H1 (cell line): ENCODE data around the gene FAM111A. TPM values are rescaled to one million over a fixed set of nuclear protein-coding genes. Genes with fewer than 3 reads are reported as not detected.

Experiments used
- CTCF ChIA-PET: fragments of 300-600 bp; sonication (Branson Sonifier 250); formaldehyde crosslinking; loops from one replicate; lab custom pipeline; 2021; ENCODE audit not compliant: partially characterized antibody; lab: Charles Lee
- POLR2A ChIA-PET: fragments of 300-600 bp; sonication (Branson Sonifier 250); formaldehyde crosslinking; loops from one replicate; lab custom pipeline; 2021; ENCODE audit warnings: inconsistent platforms; ENCODE audit not compliant: partially characterized antibody; lab: Charles Lee
- DNase-seq, 2 experiments: peaks; one replicate each; pipeline versions ENCODE4 v3.0.0 to v3.0.0-alpha.2; 2010 to 2022; ENCODE audit warnings: low spot score in 2 of 2, low read depth in 1 of 2, mixed read lengths in 1 of 2
- FAIRE-seq: peaks from 2 replicates; lab custom pipeline; 2011; peaks lifted over from hg19 to GRCh38; lab: Jason Lieb, UNC
- H2AFZ ChIP-seq: 2 replicates; pipeline ENCODE4 v1.8.1; 2012; ENCODE audit warnings: low read length, inconsistent platforms
- H2AK5ac ChIP-seq: 2 replicates; pipeline ENCODE4 v1.6.1; 2013; ENCODE audit warnings: low read depth, low read length
- H2BK120ac ChIP-seq: replicated peaks from 2 replicates; pipeline ENCODE3; 2013; ENCODE audit warnings: low read depth, low read length, inconsistent platforms
- H2BK12ac ChIP-seq: 2 replicates; pipeline ENCODE4 v1.6.1; 2013; ENCODE audit warnings: low read depth, low read length
- H2BK15ac ChIP-seq: 2 replicates; pipeline ENCODE4 v1.6.1; 2013; ENCODE audit warnings: low read length
- H2BK20ac ChIP-seq: 2 replicates; pipeline ENCODE4 v1.6.1; 2013; ENCODE audit warnings: low read length
- H2BK5ac ChIP-seq: 2 replicates; pipeline ENCODE4 v1.6.1; 2013; ENCODE audit warnings: low read depth, low read length
- H3K14ac ChIP-seq: 2 replicates; pipeline ENCODE4 v1.6.1; 2013; ENCODE audit warnings: inconsistent platforms; ENCODE audit not compliant: insufficient read length
- H3K18ac ChIP-seq: 2 replicates; pipeline ENCODE4 v1.6.1; 2013; ENCODE audit warnings: low read length; ENCODE audit errors: extremely low read depth
- H3K23ac ChIP-seq: 2 replicates; pipeline ENCODE4 v1.6.1; 2013; ENCODE audit warnings: inconsistent platforms; ENCODE audit not compliant: insufficient read length
- H3K23me2 ChIP-seq: 2 replicates; pipeline ENCODE4 v1.6.1; 2013; ENCODE audit warnings: low read depth, low read length
- H3K27ac ChIP-seq: 2 replicates; pipeline ENCODE4 v1.6.1; 2011; ENCODE audit warnings: low read depth, low read length, inconsistent platforms
- H3K27me3 ChIP-seq, 4 experiments: replicated peaks in 1 of 4; 1 replicate in 1 of 4; 2 replicates in 3 of 4; pipeline versions ENCODE4 v1.6.1 to v1.8.1; 2011 to 2013; ENCODE audit warnings: low read length in 3 of 4, mild to moderate bottlenecking in 3 of 4, inconsistent platforms in 2 of 4, mixed read lengths in 2 of 4, moderate library complexity in 1 of 4; ENCODE audit not compliant: control insufficient read depth in 3 of 4, insufficient read depth in 3 of 4; ENCODE audit errors: extremely low read depth in 1 of 4
- H3K36me3 ChIP-seq, 4 experiments: 2 replicates each; pipeline versions ENCODE4 v1.6.1 to v1.8.1; 2011 to 2013; ENCODE audit warnings: mild to moderate bottlenecking in 4 of 4, low read length in 3 of 4, moderate library complexity in 2 of 4, control low read depth in 1 of 4, inconsistent platforms in 1 of 4; ENCODE audit not compliant: insufficient read depth in 4 of 4, control insufficient read depth in 2 of 4
- H3K4ac ChIP-seq: replicated peaks from 2 replicates; pipeline ENCODE3; 2013; ENCODE audit warnings: low read length, low read depth, mixed read lengths, inconsistent platforms; ENCODE audit not compliant: insufficient read length
- H3K4me1 ChIP-seq, 4 experiments: replicated peaks in 1 of 4; 1 replicate in 1 of 4; 2 replicates in 3 of 4; pipeline versions ENCODE4 v1.6.1 to v1.8.1; 2011 to 2013; ENCODE audit warnings: low read length in 3 of 4, inconsistent platforms in 2 of 4, mixed read lengths in 1 of 4; ENCODE audit not compliant: insufficient read depth in 4 of 4, control insufficient read depth in 3 of 4
- H3K4me2 ChIP-seq, 2 experiments: 2 replicates each; pipeline versions ENCODE4 v1.6.1 to v1.8.1; 2011 to 2013; ENCODE audit warnings: low read depth in 2 of 2, low read length in 2 of 2, control low read depth in 1 of 2, inconsistent platforms in 1 of 2, mild to moderate bottlenecking in 1 of 2; ENCODE audit not compliant: insufficient read depth in 1 of 2
- H3K4me3 ChIP-seq, 4 experiments: fragments of 200-600, 300-600 bp in 1 of 4; sonication (generic), shearing (Covaris generic), sonication (Bioruptor Twin) in 1 of 4; 2 replicates each; pipeline versions ENCODE4 v1.5.1 to v1.8.1; 2011 to 2016; ENCODE audit warnings: low read length in 4 of 4, low read depth in 3 of 4, control low read depth in 2 of 4, inconsistent platforms in 2 of 4, mild to moderate bottlenecking in 2 of 4, mixed read lengths in 1 of 4, moderate library complexity in 1 of 4; ENCODE audit not compliant: insufficient read depth in 2 of 4; ENCODE audit errors: extremely low read depth in 1 of 4
- H3K56ac ChIP-seq: replicated peaks from 2 replicates; pipeline ENCODE3; 2013; ENCODE audit warnings: low read depth, mild to moderate bottlenecking, mixed read lengths, low read length, inconsistent platforms; ENCODE audit not compliant: insufficient read length
- H3K79me1 ChIP-seq: 2 replicates; pipeline ENCODE4 v1.6.1; 2013; ENCODE audit warnings: low read depth, low read length, control low read depth
- H3K79me2 ChIP-seq, 2 experiments: 2 replicates each; pipeline versions ENCODE4 v1.6.1 to v1.8.1; 2012 to 2013; ENCODE audit warnings: low read length in 2 of 2, mild to moderate bottlenecking in 2 of 2, inconsistent platforms in 1 of 2; ENCODE audit not compliant: insufficient read depth in 2 of 2, control insufficient read depth in 1 of 2
- H3K9ac ChIP-seq, 4 experiments: replicated peaks in 1 of 4; 1 replicate in 1 of 4; 2 replicates in 3 of 4; pipeline versions ENCODE4 v1.6.1 to v1.8.1; 2011 to 2013; ENCODE audit warnings: low read depth in 3 of 4, low read length in 3 of 4, control low read depth in 2 of 4, mild to moderate bottlenecking in 2 of 4, moderate library complexity in 2 of 4, inconsistent platforms in 1 of 4; ENCODE audit errors: extremely low read depth in 1 of 4
- H3K9me3 ChIP-seq, 2 experiments: 2 replicates each; pipeline versions ENCODE4 v1.6.1 to v1.8.1; 2012 to 2013; ENCODE audit warnings: mild to moderate bottlenecking in 2 of 2, moderate library complexity in 2 of 2, control low read depth in 1 of 2, inconsistent platforms in 1 of 2, low read depth in 1 of 2, low read length in 1 of 2, mixed read lengths in 1 of 2; ENCODE audit not compliant: insufficient read depth in 2 of 2
- H4K20me1 ChIP-seq, 2 experiments: replicated peaks in 1 of 2; 2 replicates each; pipeline versions ENCODE3 to v1.8.1; 2011 to 2013; ENCODE audit warnings: inconsistent platforms in 2 of 2, low read length in 2 of 2, mild to moderate bottlenecking in 1 of 2; ENCODE audit not compliant: insufficient read depth in 2 of 2, control insufficient read depth in 1 of 2
- H4K5ac ChIP-seq: 2 replicates; pipeline ENCODE4 v1.6.1; 2013; ENCODE audit warnings: low read length, low read depth, mixed read lengths, inconsistent platforms; ENCODE audit not compliant: insufficient read length
- H4K8ac ChIP-seq: 2 replicates; pipeline ENCODE4 v1.8.0; 2013; ENCODE audit warnings: mild to moderate bottlenecking, moderate library complexity, low read length, inconsistent platforms; ENCODE audit not compliant: insufficient read depth; ENCODE audit errors: extremely low read depth
- H4K91ac ChIP-seq: replicated peaks from 2 replicates; pipeline ENCODE3; 2013; ENCODE audit warnings: low read length, mixed read lengths, inconsistent platforms; ENCODE audit not compliant: insufficient read length
- CEBPB ChIP-seq: IDR thresholded peaks from 2 replicates; pipeline ENCODE4 v1.6.1; 2012; ENCODE audit warnings: low read depth, low read length
- CHD2 ChIP-seq: IDR thresholded peaks from 2 replicates; pipeline ENCODE4 v1.6.1; 2012; ENCODE audit warnings: low read length, improper control_type of control experiment
- E2F6 ChIP-seq: IDR thresholded peaks from 2 replicates; pipeline ENCODE4 v1.6.1; 2012; ENCODE audit warnings: inconsistent platforms
- RXRA ChIP-seq: IDR thresholded peaks from 2 replicates; pipeline ENCODE4 v1.6.1; 2011; ENCODE audit warnings: low read depth, mild to moderate bottlenecking, low read length, moderate library complexity; ENCODE audit not compliant: insufficient read depth
- SP1 ChIP-seq: IDR thresholded peaks from 2 replicates; pipeline ENCODE4 v1.6.1; 2011; ENCODE audit warnings: low read depth, low read length
- WGBS, 2 experiments: shearing (Covaris generic) in 1 of 2; methylation state at CpG; one replicate each; pipeline versions ENCODE4 v1.1.6 to v1.1.7; 2013 to 2015; ENCODE audit warnings: low lambda C conversion rate in 2 of 2, mixed read lengths in 2 of 2, inconsistent platforms in 1 of 2, low coverage in 1 of 2, missing lambda C conversion rate in 1 of 2; ENCODE audit not compliant: insufficient replicate concordance in 2 of 2, insufficient coverage in 1 of 2, insufficient read length in 1 of 2; ENCODE audit errors: extremely low coverage in 1 of 2, missing lambda C conversion rate in 1 of 2; 5-methylcytosine and 5-hydroxymethylcytosine counted together
- polyA plus RNA-seq, 7 experiments: library from polyadenylated mRNA; depleted of rRNA in 3 of 7; stranded (reverse) in 5 of 7; unstranded in 2 of 7; fragments of >200 nt in 5 of 7; fragments of 200-250 nt in 2 of 7; gene quantifications; 1 replicate in 5 of 7; 2 replicates in 1 of 7; 4 replicates in 1 of 7; pipeline versions ENCODE4 v1.2.1 to v1.2.3, GENCODE V29; 2011 to 2013; ENCODE audit warnings: missing spikeins in 2 of 7, mixed read lengths in 2 of 7
- total RNA-seq: library from RNA; stranded (reverse); fragmentation: NEBNext Ultra II Directional; extraction: Animal tissue kit (Norgen Biotek cat#: 25700); gene quantifications from 2 replicates; pipeline ENCODE4 v1.2.1, GENCODE V29; 2021

Gene FAM111A
- total and polyA plus RNA-seq, 2 of the 8 experiments (the other 6 are each of a cell fraction or from before 2014, with no cell fraction given) = 10.2 to 29.9 TPM

GRCh38 chr11:59176330-59176729 lies 33.7 kb downstream of the FAM111A start:
- Histone ChIP-seq H4K8ac (no peak overlapping the region), H2AK5ac (no peak overlapping the region), H4K91ac (no peak overlapping the region), H2BK5ac (no peak overlapping the region), H3K23me2 (peaks cover 18% of the 10 kb centered on the region), H3K23ac (no peak overlapping the region), H3K9me3 (no peaks in the 10 kb centered on the region), H3K4ac (no peak overlapping the region), H3K18ac (no peak overlapping the region), H3K79me1 (0 out of 2 replicates have a peak, but pooled peaks cover under 1% of the 10 kb centered on the region), H3K27me3 (no peaks in the 10 kb centered on the region), H4K20me1 (peaks cover 2% of the 10 kb centered on the region in 2 experiments), H2BK20ac (no peak overlapping the region), H2AFZ (no peak overlapping the region), H3K14ac (no peak overlapping the region), H3K79me2 (peaks cover 0 to 14% of the 10 kb centered on the region in 2 experiments; a peak in 2 of 4 replicates), H3K4me3 (no peak overlapping the region), H2BK12ac (no peak overlapping the region), H4K5ac (no peak overlapping the region), H3K56ac (no peak overlapping the region), H2BK120ac (no peak overlapping the region), H3K4me2 (no peak overlapping the region), H3K27ac (no peak overlapping the region), H3K36me3 (no peaks in the 10 kb centered on the region), H3K9ac (no peak overlapping the region), H2BK15ac (no peak overlapping the region), H3K4me1 (peaks cover 6 to 19% (median 12%) of the 10 kb centered on the region in 4 experiments; a peak in 6 of 7 replicates)
- ChIA-PET POLR2A (no interaction called here), CTCF (interaction anchor here (0.9 to 9.6 kb wide), 4 partner anchors 10 to 101 kb away, joined by 3 to 96 read pairs (median 14); no protein-coding TSS in a partner anchor)
- 84% methylated on average over 7 of the region's 7 CpGs; no CpG with 5 or more reads in 1 of the 2 experiments for WGBS, 2 experiments
- FAIRE-seq (no peak), DNase-seq (no peak)
- no peak for TF ChIP-seq CEBPB
- no peak for TF ChIP-seq E2F6
- TF ChIP-seq SP1 = no peak
- TF ChIP-seq RXRA = no peak
- TF ChIP-seq CHD2 = no peak
